WI38 (cell line): Measurements from ENCODE around the gene NLK.
A peak's percentile ranks its signal among the peaks of the same experiment; 100 is the strongest.

Experiments
- H3K4me3 ChIP-seq: 2 replicates; pipeline ENCODE4 v1.5.1; 2011; ENCODE audit warnings: low read depth, mild to moderate bottlenecking, control low read depth, low read length
- CTCF ChIP-seq: IDR thresholded peaks from 2 replicates; pipeline ENCODE4 v1.5.1; 2012; ENCODE audit warnings: low read depth, mild to moderate bottlenecking, control low read depth, low read length

NLK gene

GRCh38 chr17:28113269-28113668, 70.8 kb downstream of the NLK start:
- H3K4me3 ChIP-seq, result no peak overlapping the region
- no peak for TF ChIP-seq CTCF

DNA sequence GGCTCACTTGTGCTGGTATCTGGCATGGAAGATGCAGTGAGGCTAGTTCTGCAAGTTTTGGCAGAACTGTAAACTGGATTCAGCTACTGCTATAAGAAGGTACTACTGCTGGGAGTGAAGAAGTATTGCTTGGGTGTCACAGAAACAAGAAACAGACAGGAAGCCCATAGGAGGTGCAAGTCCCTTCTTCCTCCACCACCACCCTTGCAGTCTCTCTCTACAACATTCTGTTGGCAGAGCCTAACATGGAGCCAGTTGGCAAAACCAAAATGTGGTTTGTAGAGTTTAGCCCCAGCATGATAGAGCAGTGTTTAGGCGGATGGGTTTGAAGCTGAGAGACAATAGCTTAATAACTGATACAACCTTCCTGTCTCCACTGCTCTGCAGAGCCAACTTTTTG, 72.6 kb downstream of the NLK start:
- TF ChIP-seq CTCF, result no peak
- no peak overlapping the region for H3K4me3 ChIP-seq

DNA sequence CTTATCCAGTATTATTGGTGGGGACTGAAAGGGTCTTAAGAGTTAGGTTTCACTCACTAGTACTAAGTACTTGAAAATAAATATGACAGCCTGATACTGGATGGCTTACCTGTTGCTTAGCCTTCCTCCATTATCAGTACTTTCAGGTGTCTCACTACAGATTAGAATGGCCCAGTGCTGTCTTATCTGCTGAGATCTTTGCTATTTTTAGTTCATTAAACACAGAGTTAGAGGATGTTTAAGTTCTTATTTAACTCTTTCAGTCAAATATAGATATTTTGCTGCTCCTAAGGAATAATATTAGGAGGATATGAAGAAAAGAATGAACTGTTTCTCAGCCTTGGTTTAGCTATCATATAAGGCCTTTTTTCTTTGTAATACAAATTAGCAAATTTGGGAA, 74.8 kb downstream of the NLK start:
- no peak for TF ChIP-seq CTCF
- H3K4me3 ChIP-seq, result no peak overlapping the region

- TF ChIP-seq CTCF, result no peak
- H3K4me3 ChIP-seq, result peak overlapping the region; percentile 5; the same call in 1 of the 2 replicates
Observed at GRCh38 chr17:28118362-28118761, 75.9 kb downstream of the NLK start.

DNA sequence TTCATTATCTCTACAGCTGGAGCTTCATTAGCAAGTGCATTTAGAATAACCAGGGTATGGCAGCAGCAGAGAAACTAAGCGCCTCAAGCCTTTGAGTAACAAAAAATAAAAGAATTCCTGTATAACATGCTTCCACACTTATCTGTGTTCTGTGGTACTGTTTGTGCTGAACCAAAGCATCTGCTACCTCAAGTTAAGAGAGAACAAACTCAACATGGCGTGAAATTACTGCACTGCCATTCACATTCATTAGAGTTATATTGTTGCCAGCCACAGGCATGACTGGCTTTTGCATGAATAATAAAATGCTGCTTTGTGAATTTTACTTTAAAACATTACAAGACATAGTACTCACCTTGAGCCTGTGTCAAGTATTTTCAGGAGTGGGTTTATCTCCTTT, 76.6 kb downstream of the NLK start:
- TF ChIP-seq CTCF, result no peak
- no peak overlapping the region for H3K4me3 ChIP-seq

DNA sequence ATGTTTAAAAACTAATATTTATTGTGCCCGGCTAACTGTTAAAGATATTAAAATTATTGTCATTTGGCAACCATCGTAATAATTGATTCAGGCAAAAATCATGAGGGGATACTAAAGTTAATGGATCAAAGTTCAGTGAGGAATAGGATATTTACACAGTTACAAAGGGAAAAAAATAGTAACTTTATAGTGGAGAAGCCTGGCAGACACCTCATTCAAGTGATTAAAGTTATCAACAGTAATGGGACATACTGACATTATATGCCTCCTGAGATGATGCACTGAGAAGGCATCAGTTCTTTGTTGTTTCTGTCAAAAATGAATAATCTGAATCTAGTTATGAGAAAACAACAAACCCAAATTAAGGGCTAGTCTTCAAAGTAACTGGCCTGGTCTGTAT, 77.1 kb downstream of the NLK start:
- TF ChIP-seq CTCF, result no peak
- H3K4me3 ChIP-seq, result no peak overlapping the region

- TF ChIP-seq CTCF, result no peak
- no peak overlapping the region for H3K4me3 ChIP-seq
Observed at GRCh38 chr17:28120766-28121165, 78.3 kb downstream of the NLK start.
